OCI-LY1 (cell line): Measurements from ENCODE around the gene ITK.
A peak's percentile ranks its signal among the peaks of the same experiment; 100 is the strongest.

Experiments
- H2AFZ ChIP-seq: fragments of 200-600 bp; sonication (generic), shearing (Covaris generic); 2 replicates; pipeline ENCODE4 v1.6.0; 2014; ENCODE audit warnings: antibody characterized with exemption, mild to moderate bottlenecking, low read length
- H3F3A ChIP-seq: fragments of 200-600 bp; sonication (generic), shearing (Covaris generic); 2 replicates; pipeline ENCODE4 v1.6.0; 2014; ENCODE audit warnings: mild to moderate bottlenecking, antibody characterized with exemption, low read length, moderate library complexity; ENCODE audit not compliant: insufficient read depth
- H3K27ac ChIP-seq: fragments of 200-600 bp; sonication (generic); 2 replicates; pipeline ENCODE4 v1.5.1; 2014; ENCODE audit warnings: low read length, mixed run types, mild to moderate bottlenecking, low read depth; ENCODE audit not compliant: poor library complexity, severe bottlenecking
- H3K27me3 ChIP-seq: fragments of 200-600 bp; sonication (generic); 2 replicates; pipeline ENCODE4 v1.6.0; 2014; ENCODE audit warnings: antibody characterized with exemption, mild to moderate bottlenecking, low read length, moderate library complexity; ENCODE audit not compliant: insufficient read depth
- H3K36me3 ChIP-seq: fragments of 200-600 bp; sonication (generic); 2 replicates; pipeline ENCODE4 v1.6.1; 2014; ENCODE audit warnings: mild to moderate bottlenecking, antibody characterized with exemption, low read length, moderate library complexity, mixed read lengths; ENCODE audit not compliant: insufficient read depth
- H3K4me1 ChIP-seq: fragments of 200-600 bp; sonication (generic); 2 replicates; pipeline ENCODE4 v1.5.1; 2014; ENCODE audit warnings: mild to moderate bottlenecking, low read length, moderate library complexity; ENCODE audit not compliant: insufficient read depth, severe bottlenecking
- H3K4me2 ChIP-seq: fragments of 200-600 bp; sonication (generic), shearing (Covaris generic); 2 replicates; pipeline ENCODE4 v1.6.1; 2014; ENCODE audit warnings: low read length
- H3K4me3 ChIP-seq: fragments of 200-600 bp; sonication (generic); 2 replicates; pipeline ENCODE4 v1.5.1; 2014; ENCODE audit warnings: low read length, low read depth, mild to moderate bottlenecking, mixed read lengths; ENCODE audit not compliant: poor library complexity, severe bottlenecking
- H3K79me2 ChIP-seq: fragments of 200-600 bp; shearing (Covaris generic); 2 replicates; pipeline ENCODE4 v1.6.1; 2016; ENCODE audit warnings: mixed run types, low read length, mixed read lengths; ENCODE audit not compliant: insufficient read depth
- H3K9ac ChIP-seq: fragments of 200-600 bp; sonication (generic), shearing (Covaris generic); 2 replicates; pipeline ENCODE4 v1.6.1; 2014; ENCODE audit warnings: mild to moderate bottlenecking, low read length, mixed read lengths
- H3K9me2 ChIP-seq: fragments of 200-600 bp; sonication (generic), shearing (Covaris generic); 2 replicates; pipeline ENCODE4 v1.6.1; 2014; ENCODE audit warnings: low read depth, mild to moderate bottlenecking, low read length, mixed read lengths
- H3K9me3 ChIP-seq: fragments of 200-600 bp; shearing (Covaris generic); 2 replicates; pipeline ENCODE4 v1.6.1; 2014; ENCODE audit warnings: low read length, mixed read lengths
- H4K20me1 ChIP-seq: fragments of 200-600 bp; sonication (generic), shearing (Covaris generic); 2 replicates; pipeline ENCODE4 v1.6.0; 2016; ENCODE audit warnings: mild to moderate bottlenecking, low read length; ENCODE audit not compliant: insufficient read depth
- CTCF ChIP-seq: fragments of 200-600 bp; sonication (generic), shearing (Covaris generic); IDR thresholded peaks from 2 replicates; pipeline ENCODE4 v1.5.1; 2017; ENCODE audit warnings: mild to moderate bottlenecking, antibody characterized with exemption, low read length, moderate library complexity, mixed read lengths
- EZH2 ChIP-seq: fragments of 200-600 bp; sonication (generic), shearing (Covaris generic); IDR thresholded peaks from 2 replicates; pipeline ENCODE4 v1.8.0; 2017; ENCODE audit warnings: borderline replicate concordance, mixed run types, mild to moderate bottlenecking, antibody characterized with exemption, low read length, moderate library complexity, mixed read lengths

Gene ITK

DNA sequence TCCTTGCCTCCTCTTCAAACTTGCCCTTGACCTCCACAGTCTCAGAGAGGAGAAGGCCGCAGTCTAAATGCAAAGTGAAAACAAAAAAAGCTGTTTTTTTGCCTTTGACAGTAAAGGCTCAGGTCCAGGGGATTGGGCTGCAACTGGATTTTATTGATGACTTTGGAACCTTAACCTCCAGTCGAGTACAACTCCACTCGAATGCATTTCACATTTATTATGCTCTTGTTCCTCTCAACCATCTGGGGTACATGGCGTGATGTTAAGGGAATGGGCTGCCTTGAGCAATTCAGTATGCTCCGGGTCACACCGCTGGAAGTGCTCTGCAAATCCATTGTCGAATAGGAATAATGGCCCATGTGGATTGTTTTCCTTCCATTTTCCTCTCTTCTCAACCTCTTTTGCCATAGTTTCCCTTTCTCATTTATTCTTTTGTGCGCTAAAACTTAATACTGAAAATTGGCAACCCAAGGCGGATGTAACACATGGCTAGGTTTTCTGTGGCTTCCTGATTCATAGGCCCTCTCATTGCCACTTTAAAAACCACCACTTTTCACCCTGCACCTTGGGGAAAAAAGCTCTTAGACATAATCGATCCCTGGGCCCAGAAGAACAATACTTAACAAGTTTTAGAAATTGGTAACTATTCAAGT, 34.3 kb downstream of the ITK start:
- Histone ChIP-seq H3K9me2 (no peaks in the 10 kb centered on the region), H3K4me3 (peak overlapping the region; percentile 18), H3K4me1 (peaks cover 80% of the 10 kb centered on the region), H3K36me3 (peaks cover 70% of the 10 kb centered on the region), H3K27ac (peak overlapping the region; percentile 94), H3F3A (no peaks in the 10 kb centered on the region), H2AFZ (peak overlapping the region; percentile 36; the same call in 1 of the 2 replicates), H3K4me2 (peak overlapping the region; percentile 61), H3K9me3 (no peaks in the 10 kb centered on the region), H3K79me2 (no peaks in the 10 kb centered on the region), H4K20me1 (no peaks in the 10 kb centered on the region), H3K27me3 (no peaks in the 10 kb centered on the region), H3K9ac (peak overlapping the region; percentile 51)
- TF ChIP-seq EZH2 (no peak), CTCF (no peak)

GRCh38 chr5:157215514-157216167, 35.0 kb downstream of the ITK start:
- Histone ChIP-seq H3K27ac (peak overlapping the region; percentile 94), H3K36me3 (peaks cover 75% of the 10 kb centered on the region), H4K20me1 (no peaks in the 10 kb centered on the region)

More at GRCh38 chr5:157215514-157216167, 35.0 kb downstream of the ITK start:
- Histone ChIP-seq H3K27me3 (no peaks in the 10 kb centered on the region), H3K4me3 (no peak overlapping the region), H3K4me1 (peaks cover 76% of the 10 kb centered on the region), H3K79me2 (no peaks in the 10 kb centered on the region), H3K9me3 (no peaks in the 10 kb centered on the region), H3F3A (no peaks in the 10 kb centered on the region), H2AFZ (no peak overlapping the region), H3K9me2 (no peaks in the 10 kb centered on the region), H3K4me2 (peak overlapping the region; percentile 61; the same call in 1 of the 2 replicates), H3K9ac (peak overlapping the region; percentile 0; the same call in 1 of the 2 replicates)
- TF ChIP-seq CTCF (no peak), EZH2 (no peak)
